NAMALWA (cell line): ENCODE results near the gene E2F8.

Experiments used
- DNase-seq: peaks from one replicate; pipeline ENCODE4 v3.0.0-alpha.2; 2015; ENCODE audit warnings: low spot score

E2F8 gene

GRCh38 chr11:19187114-19187832 is 53.5 kb downstream of the E2F8 start:
- no peak for DNase-seq

- DNase-seq: no peak
Observed at GRCh38 chr11:19185516-19186052, 55.2 kb downstream of the E2F8 start.

- no peak for DNase-seq
Observed at GRCh38 chr11:19185036-19185435, 55.7 kb downstream of the E2F8 start.

- no peak for DNase-seq
Observed at GRCh38 chr11:19183646-19184045, 57.1 kb downstream of the E2F8 start.

GRCh38 chr11:19181531-19182261 is 59.0 kb downstream of the E2F8 start:
- no peak for DNase-seq

GRCh38 chr11:19176629-19177186 is 64.0 kb downstream of the E2F8 start:
- DNase-seq: no peak
